SW 1271 (cell line): ENCODE results near the gene TOMM7.
"Not testable (repeated sequence)": the region's sequence is repeated elsewhere in the genome, so short reads cannot be mapped to it uniquely, and the experiment has no call there.

ENCODE experiments used
- DNase-seq, 2 experiments: peaks; one replicate each; lab custom pipeline; 2025; lab: John Stamatoyannopoulos, UW

The TOMM7 gene

DNA sequence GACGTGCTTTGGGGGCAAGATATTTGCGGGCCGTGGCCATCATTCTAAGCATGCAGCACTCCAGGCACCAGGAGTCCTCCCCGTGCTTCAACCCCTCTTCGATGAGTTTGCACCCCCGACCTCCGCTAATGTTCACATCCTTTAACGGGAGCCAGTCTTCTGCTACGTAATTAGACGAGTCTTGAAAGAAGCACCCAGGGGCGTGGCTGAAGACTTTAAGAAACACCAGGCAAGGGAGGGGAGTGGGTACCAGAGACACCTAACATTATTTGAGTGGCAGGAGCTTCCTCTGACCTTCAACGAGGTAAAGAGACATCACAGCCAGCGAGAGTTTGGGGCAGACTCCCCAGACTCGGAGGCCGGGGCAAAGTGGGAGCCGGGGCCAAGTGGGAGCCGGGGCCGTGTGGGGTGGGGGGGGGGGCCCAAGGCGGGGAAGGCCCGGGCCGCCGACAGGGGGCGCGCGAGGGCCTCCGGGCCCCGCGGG lies 31.1 kb upstream of the TOMM7 start:
- DNase-seq: peak in 1 of 2 experiments; percentile 59

DNA sequence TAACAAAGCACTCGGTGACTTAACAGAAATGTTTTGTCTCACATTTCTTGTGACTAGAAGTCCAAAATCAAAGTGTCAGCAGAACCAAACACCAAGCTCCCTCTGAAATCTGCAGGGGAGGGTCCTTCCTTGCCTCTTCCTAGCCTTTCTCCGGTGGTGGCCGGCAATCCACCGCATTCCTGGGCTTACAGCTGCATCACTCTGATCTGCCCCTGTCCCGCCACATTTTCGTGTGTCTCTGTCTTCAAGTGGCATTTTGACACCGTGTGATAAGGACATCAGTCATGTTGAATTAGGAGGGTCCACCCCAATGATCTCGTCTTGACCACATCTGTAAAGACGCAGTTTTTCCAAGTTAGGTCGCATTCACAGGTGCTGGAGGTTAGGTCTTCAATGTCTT lies 30.5 kb upstream of the TOMM7 start:
- DNase-seq: no peak

DNA sequence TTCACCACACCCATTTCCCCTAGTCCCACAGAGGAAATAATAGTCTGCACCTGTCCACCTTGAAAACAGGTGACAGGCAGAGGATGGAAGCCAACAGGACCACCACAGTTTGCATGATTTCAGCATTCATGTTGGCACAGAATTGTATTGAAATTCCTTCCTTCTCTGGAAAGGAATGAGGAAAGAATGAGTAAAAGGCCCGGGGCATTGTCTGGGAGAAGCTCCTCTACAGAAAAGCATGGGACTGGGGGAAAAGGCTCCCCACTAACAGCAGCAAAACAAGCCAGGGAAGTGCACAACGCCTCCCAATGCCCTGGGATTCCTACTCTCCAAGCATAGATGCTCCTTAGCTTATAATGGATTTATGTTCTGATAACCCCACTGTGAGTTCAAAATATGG lies 28.5 kb upstream of the TOMM7 start:
- no peak for DNase-seq

DNA sequence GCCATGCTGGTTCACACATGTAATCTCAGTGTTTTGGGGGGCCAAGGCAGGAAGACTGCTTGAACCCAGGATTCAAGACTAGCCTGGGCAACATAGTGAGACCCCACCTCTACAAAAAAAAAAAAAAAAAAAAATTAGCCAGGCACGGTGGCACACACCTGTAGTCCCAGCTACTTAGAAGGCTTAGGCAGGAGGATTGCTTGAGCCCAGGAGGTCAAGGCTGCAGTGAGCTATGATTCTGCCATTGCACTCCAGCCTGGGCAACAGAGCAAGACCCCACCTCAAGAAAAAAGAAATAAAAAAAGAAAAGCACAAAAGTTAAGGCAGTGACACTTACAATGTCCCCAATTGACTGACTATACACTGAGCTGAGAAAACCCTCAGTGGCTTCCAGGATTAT lies 27.7 kb upstream of the TOMM7 start:
- DNase-seq: not testable (repeated sequence)

DNA sequence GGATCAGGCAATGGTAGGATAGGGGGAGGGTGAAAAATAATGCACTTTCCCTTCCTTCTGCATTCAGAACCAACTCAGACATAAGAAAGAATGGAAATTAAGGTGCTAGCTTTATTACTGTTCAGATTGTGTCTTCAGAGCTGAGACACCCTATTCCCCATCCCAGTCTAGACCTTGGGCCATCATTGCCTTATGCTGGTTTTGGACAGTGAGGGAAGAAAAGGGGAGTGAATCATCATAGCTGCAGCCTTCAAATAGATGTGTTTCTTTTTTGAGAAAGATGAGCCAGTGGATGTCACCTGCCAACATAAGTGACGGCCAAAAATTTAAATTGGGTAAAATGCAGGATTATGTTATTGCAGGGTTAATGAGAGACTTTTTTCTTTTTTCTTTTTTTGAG lies 27.0 kb upstream of the TOMM7 start:
- DNase-seq: no peak

DNA sequence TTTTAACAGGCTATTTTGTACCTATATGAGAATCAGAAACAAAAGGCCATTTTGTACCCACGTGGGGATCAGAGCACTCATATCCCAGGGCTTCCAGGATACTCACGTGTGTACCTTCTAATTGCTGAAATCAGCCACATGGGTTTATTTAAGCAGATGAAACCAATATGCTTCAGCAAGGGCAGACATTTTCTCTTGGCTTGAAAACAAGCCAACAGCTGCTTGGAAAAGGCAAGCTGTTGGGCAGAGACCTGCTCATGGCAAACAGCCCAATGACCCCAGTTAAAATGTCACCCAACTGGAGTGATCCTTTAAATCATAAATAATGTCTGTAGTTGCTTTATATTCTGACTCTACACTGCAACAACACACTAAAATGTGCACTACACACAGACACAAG lies 26.5 kb upstream of the TOMM7 start:
- DNase-seq: no peak

DNA sequence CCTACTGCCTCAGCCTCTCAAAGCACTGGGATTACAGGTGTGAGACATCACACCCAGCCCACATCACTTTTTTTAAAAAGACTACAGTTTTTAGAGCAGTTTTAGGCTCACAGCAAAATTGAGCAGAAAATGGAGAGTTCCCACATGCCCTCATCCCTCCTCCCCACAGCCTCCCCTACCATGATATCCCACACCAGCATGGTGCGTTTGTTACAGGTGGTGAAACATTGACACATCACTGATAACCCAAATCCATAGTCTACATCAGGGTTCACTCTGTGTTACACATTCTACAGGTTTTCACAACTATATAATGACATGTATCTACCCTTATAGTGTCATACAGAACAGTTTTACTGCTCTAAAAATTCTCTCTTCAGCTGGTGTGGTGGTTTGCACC lies 24.3 kb upstream of the TOMM7 start:
- no peak for DNase-seq

DNA sequence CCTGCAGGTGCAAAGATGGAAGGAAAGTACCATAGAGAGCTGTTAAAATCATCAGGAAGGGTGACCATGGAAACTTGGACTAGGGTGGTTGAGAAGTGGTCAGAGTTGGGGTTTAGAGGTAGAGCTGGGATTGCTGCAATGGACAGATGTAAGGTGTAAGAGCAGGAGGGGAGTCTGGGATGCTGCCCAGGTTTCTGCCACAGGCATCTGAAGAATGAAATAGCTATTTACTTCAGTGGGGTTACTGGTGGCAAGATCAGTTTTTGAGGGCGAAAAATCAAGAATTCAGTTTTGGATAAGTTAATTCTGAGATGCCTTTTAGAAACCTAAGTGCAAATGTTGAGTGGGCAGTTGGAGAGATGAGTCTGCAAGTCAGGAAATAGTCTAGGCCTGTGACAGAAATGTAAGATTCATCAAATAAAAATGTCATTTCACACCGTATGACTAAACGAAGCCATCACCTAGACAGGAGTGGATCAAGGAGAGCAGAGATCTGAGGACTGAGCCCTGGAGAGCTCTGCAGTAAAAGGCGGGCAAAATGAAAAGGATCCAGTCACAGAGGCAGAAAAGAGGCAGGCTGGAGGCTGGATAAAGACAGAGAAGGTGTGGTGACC lies 22.7 kb upstream of the TOMM7 start:
- DNase-seq: no peak

DNA sequence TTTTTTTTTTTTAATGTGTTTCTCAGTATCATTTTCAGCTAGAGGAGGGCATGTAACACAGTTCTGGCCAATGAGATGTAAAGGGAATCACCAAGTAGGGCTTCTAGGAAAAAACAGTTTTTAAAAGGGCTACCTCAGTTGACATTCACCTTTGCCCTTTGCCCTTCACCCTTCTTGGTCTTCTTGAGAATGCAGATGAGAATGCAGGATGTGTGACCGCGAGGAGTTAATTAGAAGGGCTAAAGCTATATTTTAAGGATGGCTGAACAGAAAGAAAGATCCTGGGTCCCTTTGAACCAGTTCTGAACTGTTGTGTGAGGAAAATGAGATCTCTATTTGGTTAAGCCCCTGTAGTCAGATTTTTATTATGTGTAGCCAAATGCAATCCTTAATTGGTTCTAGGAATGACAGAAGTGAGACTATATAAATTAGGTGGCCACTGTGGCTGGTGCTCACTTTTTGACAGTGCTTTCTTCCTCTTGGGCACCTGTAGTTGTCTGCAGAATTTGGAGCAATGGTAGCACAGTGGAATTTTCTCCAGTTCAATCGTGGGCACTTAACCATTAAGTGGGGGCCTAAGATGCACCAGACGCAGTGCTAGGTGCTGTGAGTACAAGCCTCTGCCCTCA lies 21.1 kb upstream of the TOMM7 start:
- no peak for DNase-seq

DNA sequence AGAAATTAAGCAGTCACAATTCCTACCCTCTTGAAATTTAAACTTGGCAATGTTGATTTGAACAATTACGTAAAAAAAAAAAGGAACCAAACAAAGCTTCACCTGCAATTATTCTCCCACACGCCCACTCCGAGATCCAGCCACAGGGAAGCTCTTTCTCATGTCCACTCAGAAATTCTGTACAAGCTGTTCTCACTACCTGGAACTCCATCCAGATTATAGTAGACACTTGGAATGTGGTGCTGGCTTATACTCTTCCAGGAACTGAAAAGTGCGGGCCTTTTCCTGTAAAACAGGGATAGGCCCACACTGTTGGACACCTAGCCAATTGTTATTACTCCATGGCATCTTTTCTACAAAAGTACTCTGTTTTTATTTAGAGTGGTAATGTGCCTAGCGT lies 20.3 kb upstream of the TOMM7 start:
- no peak for DNase-seq

DNA sequence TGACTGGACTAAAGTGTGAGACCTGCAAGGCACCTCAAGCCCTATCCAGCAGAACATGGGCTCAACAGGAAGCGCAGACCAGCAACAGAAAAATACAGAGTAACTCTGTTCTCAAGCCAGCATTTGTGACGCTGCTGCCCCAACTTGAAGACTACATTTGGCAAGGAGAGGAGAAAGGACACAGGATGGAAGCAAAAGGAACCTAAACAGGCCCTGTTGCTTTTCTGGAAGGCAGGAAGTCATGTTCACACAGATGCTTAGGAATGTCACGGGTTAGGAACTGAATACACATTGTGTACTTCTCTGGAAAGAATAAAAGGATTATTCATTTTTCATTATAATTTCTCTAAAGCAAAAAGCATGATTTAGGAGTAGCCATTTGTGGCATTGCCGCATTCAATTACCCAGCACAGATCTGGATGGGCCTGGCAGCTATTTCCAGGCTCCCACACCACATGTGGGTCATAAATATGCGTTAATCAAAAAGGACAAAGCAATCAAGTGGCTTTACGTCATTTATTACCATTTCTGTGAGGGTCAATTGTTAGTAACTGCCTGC lies 19.8 kb upstream of the TOMM7 start:
- no peak for DNase-seq

DNA sequence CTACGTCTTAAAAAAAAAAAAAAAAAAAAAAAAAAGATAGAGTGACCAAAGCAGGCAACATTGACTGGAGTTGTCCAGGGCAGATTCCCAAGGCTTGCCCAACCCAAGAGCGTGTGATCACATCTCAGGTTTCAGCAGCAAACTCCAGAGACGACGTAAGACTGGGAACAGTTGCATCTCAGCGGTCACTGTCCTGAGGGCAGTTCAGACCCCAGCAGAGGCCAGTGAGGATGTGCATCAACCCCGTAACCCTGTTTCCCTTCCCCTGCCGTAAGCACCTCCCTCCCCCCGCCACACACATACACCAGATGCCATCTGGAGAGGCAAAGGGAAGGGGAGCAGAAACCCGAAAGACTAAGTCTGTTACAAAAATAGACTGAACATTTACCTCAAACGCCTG lies 19.3 kb upstream of the TOMM7 start:
- no peak for DNase-seq

DNA sequence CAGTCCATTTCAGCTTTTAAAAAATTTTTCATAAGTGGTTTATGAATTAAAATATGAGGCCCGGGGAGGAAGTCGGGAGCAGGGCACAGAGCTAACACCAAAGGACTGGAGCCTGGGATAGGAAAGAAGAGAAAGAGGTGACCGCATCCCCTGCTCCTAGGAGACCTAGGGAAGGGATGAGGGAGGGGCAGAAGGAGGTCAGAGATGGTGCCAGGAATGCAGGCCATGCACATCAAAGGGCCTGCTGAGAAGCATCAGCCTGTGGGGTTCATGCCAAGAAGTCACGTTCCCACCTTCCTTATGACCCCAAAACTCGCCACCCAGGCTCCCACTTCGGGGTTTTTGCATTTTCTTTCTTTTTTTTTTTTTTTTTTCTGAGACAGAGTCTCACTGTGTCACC lies 14.7 kb upstream of the TOMM7 start:
- DNase-seq: no peak

DNA sequence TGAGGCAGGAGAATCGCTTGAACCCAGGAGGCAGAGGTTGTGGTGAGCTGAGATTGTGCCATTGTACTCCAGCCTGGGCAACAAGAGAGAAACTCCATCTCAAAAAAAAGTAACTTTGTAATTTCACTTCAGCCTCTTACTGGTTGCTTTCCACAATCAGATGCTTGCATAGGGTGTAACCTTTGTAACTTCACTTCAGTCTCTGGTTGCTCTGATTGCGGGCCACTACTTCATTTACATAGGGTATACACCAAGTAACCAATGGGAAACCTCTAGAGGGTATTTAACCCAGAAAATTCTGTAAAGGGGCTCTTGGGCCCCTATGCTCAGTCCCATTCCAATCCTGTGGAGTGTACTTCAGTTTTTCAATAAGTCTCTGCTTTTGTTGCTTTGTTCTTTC lies 13.9 kb upstream of the TOMM7 start:
- not testable (repeated sequence) for DNase-seq

DNA sequence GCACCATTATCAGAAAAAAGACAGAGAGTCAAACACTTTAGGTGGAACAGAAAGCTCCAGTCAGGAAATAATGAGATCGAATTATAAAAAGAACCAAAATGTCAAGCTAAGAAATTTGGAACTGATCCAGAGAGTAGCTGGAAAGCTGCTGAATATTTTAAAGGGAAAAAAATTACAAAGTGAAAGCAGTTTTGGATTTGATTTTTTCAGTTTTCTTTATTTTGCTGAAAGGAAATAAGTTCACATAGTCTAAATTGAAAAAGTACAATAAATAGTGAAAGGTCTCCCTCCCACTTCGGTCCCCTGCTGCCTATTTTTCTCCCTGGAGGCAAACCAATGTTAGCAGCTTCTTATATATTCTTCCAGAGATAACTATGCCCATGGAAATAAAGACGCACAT lies 11.3 kb upstream of the TOMM7 start:
- no peak for DNase-seq

DNA sequence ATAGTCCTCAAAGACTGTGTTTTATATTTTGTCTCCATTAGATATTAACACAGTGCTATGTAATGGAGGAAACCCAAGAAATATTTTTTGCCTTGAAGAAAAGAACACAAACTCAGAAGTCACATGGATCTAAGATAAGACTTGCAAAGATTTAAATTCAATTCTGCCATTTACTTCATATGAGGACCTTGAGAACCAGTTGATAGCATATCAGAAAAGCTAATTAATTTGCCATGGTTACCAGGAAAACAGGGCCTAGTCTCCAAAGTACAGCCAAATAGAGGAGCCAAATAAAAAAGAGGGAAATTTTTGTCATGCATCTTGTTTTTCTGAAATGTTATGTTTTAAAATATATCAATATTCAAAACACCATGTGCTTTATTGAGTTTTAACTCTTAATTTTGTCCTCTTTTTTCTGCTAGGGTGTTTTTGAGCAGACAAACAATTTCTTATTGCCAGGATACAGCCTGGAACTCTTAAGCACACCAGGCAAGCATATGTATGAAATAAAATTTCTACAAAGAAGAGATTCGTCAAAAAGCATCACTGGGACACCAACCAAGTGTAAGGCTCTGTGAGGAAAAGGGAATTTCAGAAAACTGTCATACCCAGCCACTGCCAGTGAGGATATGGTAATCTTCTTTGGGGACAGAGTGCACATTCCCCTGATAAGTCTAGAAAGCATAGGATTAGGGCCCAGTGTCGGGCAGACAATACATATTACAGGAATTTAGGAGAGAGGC lies 10.6 kb upstream of the TOMM7 start:
- no peak for DNase-seq

DNA sequence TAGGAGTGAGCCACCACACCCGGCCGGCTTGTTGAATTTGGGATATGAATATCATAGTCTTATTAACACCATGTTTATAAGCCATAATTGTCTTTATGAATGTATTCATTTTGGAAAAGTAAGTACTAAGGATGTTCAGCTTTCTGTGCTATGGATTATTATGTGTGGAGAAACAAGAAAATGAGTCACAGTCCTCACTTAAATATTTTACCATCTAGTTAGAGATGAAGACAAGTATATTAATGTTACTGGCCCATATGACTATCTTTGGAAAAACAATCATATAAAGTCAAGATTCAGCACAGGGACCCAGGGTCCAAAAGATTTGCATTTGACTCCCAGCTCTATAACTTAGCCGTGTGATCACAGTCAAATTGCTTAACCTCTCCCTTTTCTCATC lies 9.8 kb upstream of the TOMM7 start:
- no peak for DNase-seq

DNA sequence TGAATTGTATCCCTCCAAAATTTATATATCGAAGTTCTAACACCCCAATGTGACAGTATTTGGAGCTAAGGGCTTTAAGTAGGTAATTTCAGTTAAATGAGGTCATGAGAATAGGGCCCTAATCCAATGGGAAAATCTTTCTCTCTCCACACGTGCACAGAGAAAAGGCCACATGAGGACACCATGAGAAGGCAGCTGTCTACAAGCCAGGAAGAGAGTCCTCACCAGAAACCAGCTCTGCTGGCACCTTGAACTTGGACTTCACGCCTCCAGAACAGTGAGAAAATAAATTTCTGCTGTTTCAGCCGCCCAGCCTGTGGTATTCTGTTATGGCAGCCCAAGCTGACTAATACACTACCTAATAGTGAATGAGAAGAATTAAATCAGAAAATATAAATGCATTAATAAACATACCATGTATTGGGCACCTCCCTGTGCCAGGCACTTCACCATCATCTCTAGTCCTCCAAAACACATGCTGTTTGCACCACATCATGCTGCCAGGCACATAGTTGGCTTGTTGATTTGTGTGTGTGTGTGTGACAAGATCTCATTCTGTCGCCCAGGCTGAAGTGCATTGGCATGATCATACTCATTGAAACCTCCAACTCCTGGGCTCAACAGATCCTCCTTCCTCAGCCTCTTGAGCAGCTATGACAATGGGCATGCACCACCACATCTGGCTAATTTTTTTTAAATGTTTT lies 9.1 kb upstream of the TOMM7 start:
- DNase-seq: no peak

DNA sequence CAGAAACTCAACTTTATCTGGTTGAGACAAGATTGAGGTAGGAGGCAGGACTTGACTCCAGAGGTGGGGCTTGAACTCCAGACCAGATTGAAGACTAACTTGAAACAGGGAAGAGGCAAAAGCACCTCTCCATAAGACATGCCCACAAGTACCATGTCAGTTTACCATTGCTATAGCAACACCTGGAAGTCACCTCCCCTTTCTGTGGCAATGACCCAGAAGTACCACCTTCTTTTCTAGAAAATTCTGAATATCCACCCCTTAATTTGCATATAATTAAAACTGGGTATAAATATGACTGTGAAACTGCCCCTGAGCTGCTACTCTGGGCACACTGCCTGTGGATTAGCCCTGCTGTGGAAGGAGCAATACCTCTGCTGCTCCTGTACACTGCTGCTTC lies 4.9 kb upstream of the TOMM7 start:
- DNase-seq: no peak

DNA sequence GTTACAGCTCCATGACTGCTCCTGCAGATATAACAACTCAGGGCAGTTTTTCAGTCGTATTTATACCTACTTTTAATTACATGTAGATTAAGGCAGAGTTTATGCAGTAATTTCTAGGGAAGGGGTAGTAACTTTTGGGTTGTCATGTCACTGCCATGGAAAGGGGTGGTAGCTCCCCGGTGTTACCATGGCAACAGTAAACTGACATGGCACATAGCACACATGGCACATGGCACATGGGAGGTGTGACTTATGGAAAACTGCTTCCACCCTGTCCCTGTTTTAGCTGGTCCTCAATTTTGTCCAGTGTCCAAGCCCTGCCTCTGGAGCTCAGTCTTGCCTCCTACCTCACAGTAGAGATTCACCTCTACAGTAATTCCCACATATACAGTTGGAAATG lies 3.9 kb upstream of the TOMM7 start:
- no peak for DNase-seq

DNA sequence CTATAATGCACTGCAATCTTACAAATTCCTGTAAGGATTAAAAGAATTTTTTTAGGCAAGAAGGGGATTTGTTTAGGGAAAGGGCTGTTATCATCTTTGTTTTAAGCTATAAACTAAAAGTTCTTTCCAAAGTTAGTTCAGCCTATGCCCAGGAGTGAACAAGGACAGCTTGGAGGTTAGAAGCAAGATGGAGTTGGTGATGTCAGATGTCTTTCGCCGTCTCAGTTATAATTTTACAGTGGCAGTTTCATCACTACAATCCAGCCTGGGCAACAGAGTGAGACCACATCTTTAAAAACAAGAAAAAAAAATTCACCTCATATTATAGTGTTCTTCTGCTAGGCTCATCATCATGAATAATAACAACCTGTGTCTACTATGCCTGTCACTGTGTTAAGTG lies 2.1 kb upstream of the TOMM7 start:
- no peak for DNase-seq

DNA sequence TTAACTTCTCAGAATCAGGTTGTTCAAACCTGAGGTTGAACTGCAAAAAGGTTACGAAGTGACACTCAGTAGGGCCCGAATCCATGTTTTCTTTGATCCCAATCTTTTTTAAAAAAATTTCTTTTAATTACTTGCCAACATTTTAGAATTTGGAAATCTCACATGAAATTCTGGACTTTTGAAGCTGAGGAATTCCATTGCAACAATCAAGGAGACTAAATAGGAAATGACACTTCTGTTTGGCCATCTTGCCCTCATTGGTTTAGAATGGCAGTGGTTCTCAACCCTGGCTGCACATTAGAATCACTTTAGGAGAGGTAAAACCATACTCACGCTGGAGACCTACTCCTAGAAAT lies 471 bp upstream of the TOMM7 start:
- no peak for DNase-seq
